Activated CD4-positive, alpha-beta T cell treated with anti-CD3 and anti-CD28 coated beads for 24 hours (primary cell): ENCODE results near the gene LIN37.

Source experiments
- DNase-seq, 2 donors: peaks; one replicate each; pipeline ENCODE4 v3.0.0-alpha.2; 2020; ENCODE audit warnings: low read depth in 2 of 2

LIN37 gene

DNA sequence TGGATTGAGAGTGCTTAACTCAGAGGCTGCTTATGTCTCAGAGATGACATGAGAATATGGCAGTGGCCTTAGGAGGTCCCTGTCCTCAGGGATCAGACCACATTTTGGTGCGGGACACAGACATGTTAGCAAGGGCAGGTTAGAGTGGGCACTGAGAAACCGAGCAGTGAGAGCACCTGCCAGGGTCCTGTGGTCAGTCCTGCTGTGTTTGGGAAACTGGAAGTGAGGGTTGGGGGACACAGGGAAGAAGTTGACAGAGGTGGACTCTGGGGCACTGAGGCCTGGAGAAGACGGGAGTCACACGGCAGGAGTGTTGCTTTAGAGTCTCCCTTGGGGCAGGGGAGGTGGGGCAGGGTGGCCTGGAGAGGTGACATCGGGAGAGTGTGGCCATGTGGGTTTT lies 13.5 kb upstream of the LIN37 start:
- no peak for DNase-seq

DNA sequence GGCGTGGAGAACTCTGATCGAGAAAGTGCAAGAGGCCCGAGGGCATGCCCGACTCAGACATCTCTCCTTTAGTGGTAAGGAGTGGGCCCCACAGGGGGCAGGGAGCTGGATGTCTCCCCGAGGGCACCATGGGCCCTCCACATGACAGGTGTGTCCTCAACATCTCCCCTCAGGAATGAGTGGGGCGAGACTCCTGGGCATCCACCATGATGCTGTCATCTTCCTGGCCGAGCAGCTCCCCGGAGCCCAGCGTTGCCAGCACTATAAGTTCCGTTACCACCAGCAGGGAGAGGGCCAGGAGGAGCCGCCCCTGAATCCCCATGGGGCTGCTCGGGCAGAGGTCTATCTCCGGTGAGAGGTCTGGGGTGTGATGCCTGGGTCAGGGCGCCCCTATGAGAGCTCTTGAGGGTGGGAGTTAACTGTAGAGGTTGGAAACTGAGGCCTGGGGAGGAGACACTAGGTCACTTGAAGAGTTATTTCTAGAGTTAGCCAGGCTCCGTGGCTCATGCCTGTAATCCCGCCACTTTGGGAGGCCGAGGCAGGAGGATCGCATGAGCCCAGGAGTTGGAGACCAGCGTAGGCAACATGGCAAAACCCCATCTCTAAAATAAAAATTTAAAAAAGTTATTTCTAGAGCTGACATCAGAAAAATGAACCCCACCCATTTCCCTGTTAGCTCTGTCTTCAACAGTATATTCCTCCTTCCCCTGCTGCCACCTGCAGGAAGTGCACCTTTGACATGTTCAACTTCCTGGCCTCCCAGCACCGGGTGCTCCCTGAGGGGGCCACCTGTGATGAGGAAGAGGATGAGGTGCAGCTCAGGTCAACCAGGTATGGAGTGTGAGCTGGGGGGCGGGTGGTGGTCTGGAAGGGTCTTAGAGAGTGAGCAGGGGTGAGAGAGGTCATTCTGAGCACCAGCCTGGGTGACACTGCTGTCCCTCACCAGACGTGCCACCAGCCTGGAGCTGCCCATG lies 11.2 kb upstream of the LIN37 start:
- no peak for DNase-seq

DNA sequence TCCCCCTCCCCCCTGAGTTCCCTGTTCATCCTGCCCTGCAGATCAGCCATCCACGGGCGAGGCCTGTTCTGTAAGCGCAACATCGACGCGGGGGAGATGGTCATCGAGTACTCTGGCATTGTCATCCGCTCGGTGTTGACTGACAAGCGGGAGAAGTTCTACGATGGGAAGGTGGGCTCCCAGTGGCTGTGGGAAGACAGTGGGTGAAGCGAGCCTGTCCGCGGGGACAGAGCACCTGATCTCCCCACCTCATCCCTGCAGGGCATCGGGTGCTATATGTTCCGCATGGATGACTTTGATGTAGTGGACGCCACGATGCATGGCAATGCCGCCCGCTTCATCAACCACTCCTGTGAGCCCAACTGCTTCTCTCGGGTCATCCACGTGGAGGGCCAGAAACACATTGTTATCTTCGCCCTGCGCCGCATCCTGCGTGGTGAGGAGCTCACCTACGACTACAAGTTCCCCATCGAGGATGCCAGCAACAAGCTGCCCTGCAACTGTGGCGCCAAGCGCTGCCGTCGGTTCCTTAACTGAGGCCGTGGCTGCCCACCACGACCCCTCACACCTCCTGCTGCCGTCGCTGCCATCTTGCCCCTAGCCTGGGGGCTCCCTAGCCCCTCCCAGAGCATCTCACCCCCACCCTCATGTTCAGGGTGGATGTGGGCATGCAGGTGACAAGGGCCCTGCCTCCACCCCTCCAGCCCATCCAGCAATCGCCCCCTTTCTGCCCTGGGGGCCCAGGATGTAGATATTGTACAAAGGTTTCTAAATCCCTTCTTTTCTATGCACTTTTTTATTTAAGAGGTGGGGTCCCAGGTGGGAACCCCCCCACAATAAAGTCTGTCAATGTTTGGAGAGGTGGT lies 10.1 kb upstream of the LIN37 start:
- no peak for DNase-seq

DNA sequence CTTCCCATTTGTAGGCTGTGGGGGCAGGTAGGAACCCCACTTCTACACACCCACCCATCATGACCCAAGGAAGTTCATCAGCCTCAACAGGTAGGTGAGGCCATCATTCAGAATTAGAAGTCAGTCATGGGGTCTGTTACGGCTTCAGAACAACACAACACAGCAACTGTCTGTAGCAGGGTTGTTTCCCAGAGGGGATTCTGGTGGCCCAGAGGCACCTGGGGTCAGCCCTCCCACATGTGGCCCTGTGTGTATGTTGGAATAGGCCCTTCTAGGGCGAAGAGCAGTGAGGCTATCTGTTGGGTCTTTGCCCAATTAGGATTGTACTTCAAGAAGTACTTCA lies 9.5 kb upstream of the LIN37 start:
- DNase-seq, result no peak

DNA sequence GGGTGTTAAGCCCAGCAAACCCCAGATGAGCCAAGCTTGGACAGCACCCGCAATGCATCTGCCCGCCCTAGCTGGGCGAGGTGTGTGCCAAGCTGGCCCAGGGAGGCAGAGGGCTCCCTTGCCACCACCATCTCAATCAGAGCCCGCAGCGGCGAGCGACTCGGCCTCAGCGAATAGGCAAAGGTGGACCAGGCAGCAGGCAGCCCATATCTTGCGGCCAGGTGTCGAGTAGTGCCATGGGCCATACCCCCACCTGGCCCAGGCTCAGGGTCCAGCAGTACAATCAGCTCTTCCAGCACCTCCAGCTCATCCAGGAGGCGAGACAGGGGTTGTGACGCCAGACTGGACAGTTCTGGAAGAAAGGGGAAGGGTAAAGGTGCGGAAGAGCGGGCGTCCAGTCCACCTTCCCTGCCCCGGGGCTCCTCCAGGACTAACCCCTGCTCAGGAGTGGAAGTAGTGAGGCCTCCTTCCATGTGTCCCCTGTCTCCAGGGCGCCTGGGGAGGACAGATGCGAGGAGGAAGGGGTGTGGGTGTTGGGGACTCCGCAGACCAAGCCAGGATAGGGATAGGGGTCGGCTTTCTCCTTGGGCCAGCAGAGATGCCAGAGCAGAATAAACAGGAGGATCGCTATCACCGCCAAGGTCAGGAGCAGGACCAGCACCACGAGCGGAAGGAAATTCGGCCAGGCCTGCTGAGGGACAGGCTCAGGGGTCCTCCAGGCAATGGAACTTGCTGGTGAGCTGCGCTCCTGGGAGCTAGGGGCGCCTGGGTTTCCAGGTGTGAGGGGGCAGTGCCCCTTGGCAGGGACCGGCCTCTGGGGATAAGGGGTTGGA lies 8.9 kb upstream of the LIN37 start:
- no peak for DNase-seq

DNA sequence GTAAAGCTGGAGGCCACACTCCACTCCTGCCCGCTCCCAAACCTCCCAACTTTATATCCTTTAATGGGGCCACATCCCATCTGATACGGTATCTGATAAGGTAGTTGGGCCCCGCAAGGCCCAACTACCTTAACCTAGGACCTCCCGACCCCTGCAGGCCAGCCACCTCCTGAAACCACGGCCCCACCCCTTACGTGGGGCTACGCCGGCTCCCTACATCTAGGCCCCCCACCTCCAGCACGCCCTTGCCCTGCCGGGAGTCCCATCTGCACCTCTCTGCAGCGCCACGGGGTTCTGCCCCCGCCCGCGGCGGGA lies 8.3 kb upstream of the LIN37 start:
- no peak for DNase-seq

DNA sequence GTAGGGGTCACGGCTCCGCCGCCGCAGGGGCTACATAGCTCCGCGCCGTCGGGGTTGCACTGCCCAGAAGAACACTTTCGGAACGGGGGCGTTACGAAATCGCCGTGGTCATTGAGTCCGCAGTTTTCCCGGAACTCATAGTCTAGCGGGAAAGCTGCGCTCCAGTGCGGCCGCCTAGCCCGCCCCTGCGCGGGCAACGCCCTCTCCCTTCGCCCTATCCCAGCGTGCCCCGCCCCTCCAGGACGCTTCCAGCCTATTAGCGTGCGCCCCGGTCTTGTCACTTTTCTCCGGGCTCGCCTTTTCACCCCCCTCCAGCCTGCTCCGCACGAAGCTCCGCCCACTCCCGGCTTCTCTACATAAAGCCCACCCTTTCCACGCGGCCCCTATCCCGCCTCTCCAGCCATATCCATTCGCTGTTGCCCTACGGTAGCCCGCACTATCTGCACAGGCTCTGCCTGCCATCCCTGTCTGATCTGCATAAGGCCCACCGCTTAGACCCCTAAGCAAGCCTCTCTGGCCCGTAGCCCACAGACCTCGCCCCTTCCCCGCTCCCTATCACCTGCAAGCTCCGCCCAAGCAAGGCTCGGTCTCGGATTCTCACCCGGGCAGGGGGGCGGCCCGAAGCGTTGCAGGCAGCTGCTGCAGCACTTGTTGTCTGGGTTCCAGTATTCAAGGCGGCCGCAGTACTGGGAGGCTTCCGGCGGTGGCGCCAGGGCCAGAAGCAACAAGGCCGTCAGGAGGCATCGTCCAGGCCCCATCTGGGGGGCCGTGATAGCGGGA lies 7.8 kb upstream of the LIN37 start:
- DNase-seq, result peak; percentile 92 to 95

DNA sequence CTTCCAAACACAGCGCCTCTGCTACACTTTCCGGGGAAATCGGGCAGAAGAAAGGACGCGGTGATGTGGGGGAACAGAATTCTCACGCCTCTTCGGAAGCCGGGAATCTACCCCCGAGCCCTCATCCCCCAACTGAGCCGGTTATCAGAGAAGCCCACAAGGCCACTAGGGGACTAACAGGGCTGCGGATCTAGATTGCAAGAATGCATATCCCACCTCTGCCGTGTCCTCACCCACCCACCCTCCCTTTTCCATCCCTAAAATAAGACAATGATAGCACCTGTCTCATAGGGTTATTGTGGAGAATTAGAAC lies 7.2 kb upstream of the LIN37 start:
- no peak for DNase-seq

DNA sequence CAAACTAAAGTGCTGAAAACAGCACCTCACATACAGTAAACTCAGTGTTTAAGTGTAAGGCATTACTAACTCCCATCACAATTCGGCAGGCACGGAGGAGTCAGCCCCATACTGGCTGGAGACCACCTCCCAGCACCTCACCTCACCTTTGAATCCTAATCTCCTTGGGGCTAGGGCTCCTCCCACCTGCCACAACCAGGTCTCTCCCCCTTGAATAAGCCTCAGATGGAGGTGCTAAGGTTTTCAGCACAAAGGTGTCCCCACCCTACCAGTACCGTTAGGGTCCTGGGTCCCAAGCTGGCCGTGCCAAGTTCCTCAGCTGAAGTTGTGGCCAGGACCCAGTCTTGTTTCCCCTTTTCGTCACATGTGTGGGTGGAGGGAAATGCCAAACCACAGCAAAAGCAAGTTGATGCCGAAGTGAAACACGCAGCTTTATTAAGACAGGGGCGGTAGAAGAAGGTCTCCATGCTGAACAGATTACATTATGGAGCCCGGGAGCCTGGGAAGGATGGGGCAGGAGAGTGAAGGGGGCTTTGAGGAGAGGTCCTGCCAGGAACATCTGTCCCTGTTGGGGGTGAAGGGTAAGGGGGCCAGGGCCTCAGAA lies 6.2 kb upstream of the LIN37 start, which contains the start of gene IGFLR1:
IGFLR1 (minus strand) TSS at position 332 of the 604 bp plus-strand sequence. CDS start 1,272 bp downstream, outside the sequence.
- DNase-seq, result peak; percentile 51 to 58

DNA sequence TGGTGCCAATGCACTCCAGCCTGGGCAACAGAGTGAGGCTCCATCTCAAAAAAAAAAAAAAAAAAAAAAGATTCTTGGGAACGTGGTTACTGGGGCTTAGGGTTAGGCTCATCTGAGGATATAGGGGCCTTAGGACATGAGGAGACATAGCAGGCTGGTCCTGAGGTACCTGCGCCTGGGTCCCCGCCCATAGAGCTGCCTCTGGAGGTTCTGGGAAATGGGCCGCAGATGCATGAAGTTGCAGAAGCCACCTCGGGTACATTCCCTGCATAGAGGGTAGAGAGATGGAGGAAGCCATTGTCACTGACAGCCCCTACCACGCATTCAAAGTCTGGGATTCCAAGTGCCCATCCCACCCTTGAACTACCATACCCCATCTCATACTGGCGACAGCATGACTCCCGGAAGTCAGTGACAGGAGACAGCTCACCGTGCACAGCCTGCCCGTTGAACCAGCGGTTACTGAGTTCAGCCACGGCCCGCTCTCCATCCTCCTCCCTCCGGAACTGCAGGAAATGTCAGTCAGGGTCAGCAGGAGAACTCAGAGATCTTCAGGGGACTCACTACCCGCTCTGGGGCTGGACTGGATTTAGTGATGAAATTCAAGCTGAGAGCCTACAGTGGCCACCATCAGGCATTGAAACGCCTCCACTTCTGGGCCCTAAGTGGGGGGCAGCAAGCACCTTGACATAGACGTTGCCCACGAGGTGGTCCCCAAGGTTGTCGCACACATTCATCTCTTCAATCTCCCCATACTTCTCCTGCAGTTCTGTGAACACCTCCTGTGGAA lies 4.5 kb upstream of the LIN37 start:
- no peak for DNase-seq

DNA sequence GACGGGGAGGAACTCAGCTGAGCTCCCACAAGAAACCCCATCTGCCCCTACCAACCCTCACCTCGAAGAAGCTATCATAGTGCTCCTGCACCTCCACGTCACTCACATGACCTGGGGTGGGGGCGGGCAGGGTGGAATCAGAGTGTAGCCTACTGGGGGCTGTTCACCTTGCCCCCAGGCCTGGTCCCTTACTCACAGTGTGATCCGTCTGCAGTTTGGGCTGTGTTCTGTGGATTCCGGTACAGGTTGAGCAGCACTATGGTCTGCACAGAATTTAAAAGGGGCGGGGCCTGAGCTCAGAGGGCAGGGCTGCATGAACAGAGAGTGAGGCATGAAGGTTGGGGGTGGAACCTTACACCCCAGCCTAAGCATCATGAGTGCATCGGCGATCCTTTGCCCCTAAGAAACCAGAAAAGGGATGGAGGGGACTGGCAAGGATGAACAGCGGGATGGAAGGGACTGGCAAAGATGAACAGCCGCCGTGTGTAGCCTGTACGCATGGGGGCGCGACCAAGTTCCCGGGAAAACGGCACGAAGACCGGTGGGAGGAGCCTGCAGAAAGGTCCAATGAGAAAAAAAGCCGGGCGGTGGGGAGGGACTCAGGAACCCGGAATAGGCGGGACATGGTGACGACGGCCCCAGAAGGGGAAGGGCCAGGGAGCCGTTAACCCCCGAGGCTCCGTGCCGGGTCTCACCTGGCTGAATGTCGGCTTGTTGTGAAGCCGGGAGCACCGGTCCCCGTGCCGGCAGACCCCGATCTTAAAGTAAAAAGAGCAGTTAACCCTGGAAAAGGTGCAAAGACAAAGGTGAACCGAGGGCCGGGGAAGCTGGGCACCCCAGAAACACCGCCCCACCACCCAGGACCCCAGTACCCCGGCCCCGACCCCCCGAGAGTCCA lies 3.7 kb upstream of the LIN37 start:
- DNase-seq, result peak; percentile 83 to 84

DNA sequence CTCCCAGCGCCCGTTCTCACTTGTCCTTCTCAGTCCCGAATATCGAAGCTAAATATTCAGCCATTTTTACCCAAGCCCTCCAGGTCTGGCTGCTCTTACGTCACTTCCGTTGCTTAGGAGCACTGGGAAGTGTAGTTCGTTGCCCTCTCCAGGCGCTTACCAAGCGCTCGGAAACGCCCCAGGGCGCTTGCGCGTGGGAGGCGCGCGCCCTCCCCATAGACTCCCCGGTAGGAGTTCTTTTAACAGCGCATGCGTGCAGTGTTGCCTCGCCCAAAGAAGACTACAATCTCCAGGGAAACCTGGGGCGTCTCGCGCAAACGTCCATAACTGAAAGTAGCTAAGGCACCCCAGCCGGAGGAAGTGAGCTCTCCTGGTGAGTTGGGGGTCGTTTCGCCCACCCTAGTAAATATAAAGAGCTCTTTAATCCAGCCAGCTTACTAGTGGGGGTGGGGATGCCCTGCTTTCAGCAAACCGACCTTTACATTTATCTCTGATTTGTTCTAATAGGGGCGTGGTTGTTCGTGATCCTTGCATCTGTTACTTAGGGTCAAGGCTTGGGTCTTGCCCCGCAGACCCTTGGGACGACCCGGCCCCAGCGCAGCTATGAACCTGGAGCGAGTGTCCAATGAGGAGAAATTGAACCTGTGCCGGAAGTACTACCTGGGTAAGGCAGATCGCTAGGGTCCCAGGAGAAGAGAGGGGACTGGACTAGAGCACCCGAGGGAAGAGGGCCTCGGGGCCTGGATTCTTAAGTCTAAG lies 2.9 kb upstream of the LIN37 start, which contains the start of the genes PSENEN and U2AF1L4:
PSENEN (plus strand) TSS at position 324 of the 759 bp plus-strand sequence; CDS start at position 604, 280 bp downstream.
U2AF1L4 (minus strand) TSS at position 91 of the 759 bp plus-strand sequence; CDS start at position 64, 27 bp downstream.
- DNase-seq, result peak; percentile 84 to 87

DNA sequence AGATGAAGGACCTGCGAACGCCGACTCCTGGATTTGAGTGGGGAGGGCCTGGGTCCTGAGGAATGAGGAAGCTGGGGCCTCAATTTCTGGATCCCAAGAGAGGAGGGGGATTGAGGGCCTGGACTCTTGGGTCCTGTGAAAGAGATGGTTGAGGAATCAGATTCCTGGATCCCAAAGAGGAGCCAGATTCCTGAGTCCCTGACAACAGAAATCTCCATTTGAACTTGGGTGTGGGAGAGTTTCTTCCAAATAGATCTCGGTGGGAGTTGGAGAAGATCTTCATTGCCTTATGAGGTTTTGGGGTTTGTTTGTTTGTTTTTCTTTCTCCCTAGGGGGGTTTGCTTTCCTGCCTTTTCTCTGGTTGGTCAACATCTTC lies 2.3 kb upstream of the LIN37 start:
- no peak for DNase-seq

DNA sequence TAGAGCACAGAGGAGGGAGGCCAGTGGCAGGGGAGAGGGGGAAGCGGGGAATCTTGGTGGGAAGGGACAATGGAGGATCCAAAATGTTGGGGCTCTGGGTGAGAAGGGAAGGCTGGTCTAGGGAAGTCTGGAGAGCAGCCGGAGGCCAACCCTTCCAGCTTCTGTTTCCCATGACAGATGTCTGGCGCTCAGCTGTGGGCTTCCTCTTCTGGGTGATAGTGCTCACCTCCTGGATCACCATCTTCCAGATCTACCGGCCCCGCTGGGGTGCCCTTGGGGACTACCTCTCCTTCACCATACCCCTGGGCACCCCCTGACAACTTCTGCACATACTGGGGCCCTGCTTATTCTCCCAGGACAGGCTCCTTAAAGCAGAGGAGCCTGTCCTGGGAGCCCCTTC lies 1.8 kb upstream of the LIN37 start:
- no peak for DNase-seq

DNA sequence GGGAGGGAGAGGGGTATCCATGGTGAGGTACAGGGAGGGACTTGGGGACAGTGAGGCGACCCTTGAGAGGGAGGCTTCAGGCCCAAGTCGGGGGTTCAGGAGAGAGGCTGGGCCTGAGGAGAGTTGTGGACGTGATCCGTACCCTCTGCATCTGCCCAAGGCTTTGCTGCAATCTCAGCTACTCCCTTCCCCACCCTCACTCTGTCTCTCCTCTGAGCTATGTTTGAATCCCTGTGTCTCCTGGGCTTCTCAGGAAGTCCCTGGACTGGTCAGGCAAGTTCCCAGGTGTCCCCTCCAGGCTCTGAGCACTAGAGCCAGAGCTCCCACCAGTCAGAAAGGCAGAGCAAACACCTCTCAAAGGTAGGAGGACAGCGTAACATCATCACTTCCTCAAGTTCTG lies 1.8 kb downstream of the LIN37 start:
- no peak for DNase-seq

DNA sequence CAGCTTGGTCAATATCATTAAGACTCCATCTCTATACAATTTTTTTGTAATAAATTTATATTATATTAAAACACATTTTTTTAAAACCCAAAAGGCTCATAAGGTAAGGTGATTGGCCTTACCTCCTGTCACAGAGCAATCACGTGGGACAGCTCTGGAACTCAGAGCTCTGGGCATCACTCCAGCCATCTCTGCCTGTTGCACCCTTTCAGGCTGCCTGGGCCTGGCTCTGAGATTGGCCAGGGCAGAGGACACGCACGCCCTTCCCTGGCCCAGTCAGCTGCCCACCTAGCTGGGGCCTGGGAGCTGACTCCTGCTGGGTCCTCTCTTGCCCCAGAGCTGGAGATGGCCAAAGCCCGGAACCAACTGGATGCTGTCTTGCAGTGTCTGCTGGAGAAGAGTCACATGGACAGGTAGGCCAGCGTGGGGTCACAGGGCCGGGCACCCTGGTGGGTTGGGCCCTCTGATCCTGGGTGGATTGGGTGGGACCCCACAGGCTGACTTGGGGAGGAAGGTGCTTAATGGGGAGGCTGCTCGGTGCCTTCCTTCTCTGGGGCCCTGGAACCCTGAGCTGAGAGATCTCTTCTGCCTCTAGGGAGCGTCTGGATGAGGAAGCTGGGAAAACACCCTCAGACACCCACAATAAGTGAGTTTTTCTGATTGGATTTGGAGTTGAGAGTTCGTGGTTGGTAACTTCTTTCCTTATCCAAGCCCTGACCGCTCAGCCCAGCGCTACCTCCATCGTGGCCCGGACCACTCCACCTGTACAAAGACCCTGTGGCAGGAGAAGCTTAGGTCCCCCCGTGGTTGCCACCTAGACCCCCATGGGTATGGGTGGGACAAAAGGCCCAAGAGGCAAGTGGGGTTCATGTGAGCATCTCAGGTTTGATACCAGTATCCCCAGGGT lies 3.7 kb downstream of the LIN37 start:
- DNase-seq, result no peak

DNA sequence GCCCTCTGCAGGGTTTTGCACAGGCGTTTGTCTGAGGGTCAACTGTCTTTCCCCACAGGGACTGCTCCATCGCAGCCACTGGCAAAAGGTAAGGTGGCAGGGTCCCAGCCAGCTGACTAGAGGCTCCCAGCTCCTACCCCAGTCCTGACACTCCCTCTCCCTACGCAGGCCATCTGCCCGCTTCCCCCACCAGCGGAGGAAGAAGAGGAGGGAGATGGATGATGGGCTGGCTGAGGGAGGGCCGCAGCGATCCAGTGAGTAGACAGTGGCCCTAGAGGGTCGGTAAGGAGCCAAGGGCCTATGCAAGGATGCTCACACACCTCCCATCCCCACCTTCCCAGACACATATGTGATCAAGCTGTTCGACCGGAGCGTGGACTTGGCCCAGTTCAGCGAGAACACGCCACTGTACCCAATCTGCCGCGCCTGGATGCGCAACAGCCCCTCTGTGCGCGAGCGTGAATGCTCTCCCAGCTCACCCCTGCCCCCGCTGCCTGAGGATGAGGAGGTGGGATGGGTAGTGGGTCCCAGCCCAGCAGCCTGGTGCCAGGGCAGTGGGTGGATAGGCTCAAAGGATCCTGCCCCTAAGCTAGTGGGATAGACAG lies 4.5 kb downstream of the LIN37 start:
- no peak for DNase-seq
